PC-9 (cell line): ENCODE measurements around the gene HKDC1. TPM values are rescaled to one million over a fixed set of nuclear protein-coding genes. Genes with fewer than 3 reads are reported as not detected.
"Not testable (repeated sequence)": the region's sequence is repeated elsewhere in the genome, so short reads cannot be mapped to it uniquely, and the experiment has no call there.

ENCODE experiments used
- BruUV-seq: library from RNA; stranded (reverse); fragments of 400-500 nt; replicated peaks from 2 replicates; lab custom pipeline; 2021; lab: Mats Ljungman, UMichigan
- CTCF ChIA-PET: fragments of 300-600 bp; sonication (Branson Sonifier 250); formaldehyde crosslinking; loops from one replicate; lab custom pipeline; 2022; ENCODE audit warnings: antibody characterized with exemption; lab: Charles Lee
- POLR2A ChIA-PET: fragments of 300-600 bp; sonication (Branson Sonifier 250); formaldehyde crosslinking; loops from one replicate; lab custom pipeline; 2022; ENCODE audit warnings: antibody characterized with exemption; ENCODE audit not compliant: unreplicated experiment; lab: Charles Lee
- DNase-seq, 2 experiments: peaks; one replicate each; pipeline versions ENCODE4 v3.0.0 to v3.0.0-alpha.2; 2015 to 2022; ENCODE audit warnings: mixed read lengths in 1 of 2
- H2AFZ ChIP-seq: fragments of 200-600 bp; sonication (generic); 2 replicates; pipeline ENCODE4 v1.8.1; 2017; ENCODE audit warnings: antibody characterized with exemption
- H3F3A ChIP-seq: fragments of 200-600 bp; sonication (generic); 2 replicates; pipeline ENCODE4 v1.8.1; 2017; ENCODE audit warnings: antibody characterized with exemption, mild to moderate bottlenecking, low read depth; ENCODE audit not compliant: insufficient read depth
- H3K27ac ChIP-seq: fragments of 200-600 bp; sonication (generic); 2 replicates; pipeline ENCODE4 v1.6.1; 2016; ENCODE audit warnings: mixed run types
- H3K27me3 ChIP-seq: fragments of 200-600 bp; sonication (generic); 2 replicates; pipeline ENCODE4 v1.6.1; 2016; ENCODE audit warnings: low read depth, mixed run types; ENCODE audit not compliant: insufficient read depth
- H3K36me3 ChIP-seq: fragments of 200-600 bp; sonication (generic); 2 replicates; pipeline ENCODE4 v1.6.1; 2016; ENCODE audit warnings: low read depth, mixed run types
- H3K4me1 ChIP-seq: fragments of 200-600 bp; sonication (generic); replicated peaks from 2 replicates; pipeline ENCODE4 v1.6.1; 2016; ENCODE audit warnings: mixed run types; ENCODE audit not compliant: insufficient read depth
- H3K4me2 ChIP-seq: fragments of 200-600 bp; sonication (generic); 2 replicates; pipeline ENCODE4 v1.6.1; 2017; ENCODE audit warnings: mixed run types
- H3K4me3 ChIP-seq: fragments of 200-600 bp; sonication (generic); 2 replicates; pipeline ENCODE4 v1.6.1; 2016; ENCODE audit warnings: mixed run types
- H3K79me2 ChIP-seq: fragments of 200-600 bp; sonication (generic); 2 replicates; pipeline ENCODE4 v1.6.1; 2017; ENCODE audit warnings: low read depth, mixed run types
- H3K9me2 ChIP-seq: fragments of 200-600 bp; sonication (generic); 2 replicates; pipeline ENCODE4 v1.8.1; 2017; ENCODE audit warnings: mild to moderate bottlenecking; ENCODE audit not compliant: insufficient read depth
- H3K9me3 ChIP-seq: fragments of 200-600 bp; sonication (generic); 2 replicates; pipeline ENCODE4 v1.8.1; 2016; ENCODE audit warnings: low read depth; ENCODE audit not compliant: insufficient read depth
- H4K20me1 ChIP-seq: fragments of 200-600 bp; sonication (generic); 2 replicates; pipeline ENCODE4 v1.8.1; 2017; ENCODE audit not compliant: insufficient read depth
- CTCF ChIP-seq: fragments of 200-600 bp; sonication (generic); conservative IDR thresholded peaks from 2 replicates; pipeline ENCODE4 v1.6.1; 2017; ENCODE audit warnings: mixed run types, antibody characterized with exemption, mild to moderate bottlenecking, moderate library complexity
- EZH2 ChIP-seq: fragments of 200-600 bp; sonication (generic); IDR thresholded peaks from 2 replicates; pipeline ENCODE4 v1.8.0; 2017; ENCODE audit warnings: antibody characterized with exemption, low read depth
- intact Hi-C: fragments of 100-400 bp; cut with micrococcal nuclease; formaldehyde crosslinking; loops from one replicate; pipeline ENCODE4 v1.10.0; 2022; ENCODE audit not compliant: unreplicated experiment
- total RNA-seq: library from RNA; stranded (reverse); gene quantifications from 2 replicates; pipeline ENCODE4 v1.2.3, GENCODE V29; 2021

The HKDC1 gene
- total RNA-seq, 1 experiment from 2014 or later, result 173 TPM

- TF ChIP-seq EZH2 (no peak), CTCF (no peak)
- peaks cover 82% of the 10 kb centered on the region for H3K36me3 ChIP-seq
- peaks cover 4% of the 10 kb centered on the region; the same call in 1 of the 2 replicates for H3K79me2 ChIP-seq
- no peaks in the 10 kb centered on the region for H3K9me2 ChIP-seq
- no peaks in the 10 kb centered on the region for H3K9me3 ChIP-seq
- no peak overlapping the region for H2AFZ ChIP-seq
- ChIA-PET CTCF (no interaction called here), POLR2A (interaction anchor here (0.6 to 0.7 kb wide), 3 partner anchors 16 to 141 kb away, joined by 3 to 10 read pairs (median 5); no protein-coding TSS in a partner anchor)
- DNase-seq, result no peak
- intact Hi-C loops, result no loop called here
- peaks cover 24% of the 10 kb centered on the region for H4K20me1 ChIP-seq
- no peak overlapping the region for H3K27ac ChIP-seq
- H3K4me3 ChIP-seq, result no peak overlapping the region
- no peaks in the 10 kb centered on the region for H3K4me1 ChIP-seq
- H3K27me3 ChIP-seq, result no peaks in the 10 kb centered on the region
- BruUV-seq, result no TSS peak
- no peak overlapping the region for H3K4me2 ChIP-seq
- H3F3A ChIP-seq, result peaks cover 37% of the 10 kb centered on the region
Measured at GRCh38 chr10:69248117-69248730, 28.1 kb downstream of the HKDC1 start.

- Histone ChIP-seq H3K4me1 (no peaks in the 10 kb centered on the region), H3K4me2 (no peak overlapping the region), H3K27ac (no peak overlapping the region), H4K20me1 (peaks cover 19% of the 10 kb centered on the region), H3F3A (peaks cover 43% of the 10 kb centered on the region), H3K9me2 (no peaks in the 10 kb centered on the region), H3K4me3 (no peak overlapping the region), H2AFZ (no peak overlapping the region), H3K79me2 (0 out of 2 replicates have a peak, but pooled peaks cover 2% of the 10 kb centered on the region), H3K36me3 (peaks cover 81% of the 10 kb centered on the region), H3K27me3 (no peaks in the 10 kb centered on the region), H3K9me3 (no peaks in the 10 kb centered on the region)
- no peak for DNase-seq
- TF ChIP-seq CTCF, result no peak
- no peak for TF ChIP-seq EZH2
- CTCF ChIA-PET, result no interaction called here
- POLR2A ChIA-PET, result no interaction called here
- intact Hi-C loops, result no loop called here
- BruUV-seq, result no TSS peak
Measured at GRCh38 chr10:69250041-69250440, 29.9 kb downstream of the HKDC1 start.

GRCh38 chr10:69251417-69251816 is 31.3 kb downstream of the HKDC1 start:
- H3K4me3 ChIP-seq, DNase-seq, H3K79me2 ChIP-seq, H3K27ac ChIP-seq, H3K4me2 ChIP-seq, H3K9me2 ChIP-seq, H3K9me3 ChIP-seq, H2AFZ ChIP-seq, intact Hi-C loops, H3K4me1 ChIP-seq, H3K27me3 ChIP-seq, POLR2A ChIA-PET, BruUV-seq: not testable (repeated sequence)
- Histone ChIP-seq H4K20me1 (peaks cover 29% of the 10 kb centered on the region), H3K36me3 (peaks cover 82% of the 10 kb centered on the region), H3F3A (peaks cover 41% of the 10 kb centered on the region)
- CTCF ChIA-PET, result interaction anchor here (0.7 kb wide), 1 partner anchor 83 kb away, joined by 5 read pairs; no protein-coding TSS in a partner anchor
